ENCODE measurements around the gene CPED1.

CPED1 gene

GRCh38 chr7:121186746-121187145 lies 198.2 kb downstream of the CPED1 start:
- no peaks in the 10 kb centered on the region for H3K4me1 ChIP-seq
- in situ Hi-C loops (cut with MboI; ENCODE audit: low sequenced_read_pairs): no loop called here
- H3K36me3 ChIP-seq (replicated peaks): no peaks in the 10 kb centered on the region
- no peak overlapping the region for H3K4me3 ChIP-seq
- DNase-seq (ENCODE audit: low spot score in 2 of 2): no peak
- no peaks in the 10 kb centered on the region for H3K9me3 ChIP-seq
- H3K27me3 ChIP-seq (ENCODE audit: low read depth): peaks cover 10% of the 10 kb centered on the region

- Histone ChIP-seq H3K4me1 (no peaks in the 10 kb centered on the region), H3K36me3 (replicated peaks) (no peaks in the 10 kb centered on the region), H3K9me3 (no peaks in the 10 kb centered on the region), H3K4me3 (no peak overlapping the region), H3K27me3 (ENCODE audit: low read depth) (peaks cover 15% of the 10 kb centered on the region)
- in situ Hi-C loops (cut with MboI; ENCODE audit: low sequenced_read_pairs): no loop called here
- no peak for DNase-seq (ENCODE audit: low spot score in 2 of 2)
Measured at GRCh38 chr7:121187222-121187621, 198.7 kb downstream of the CPED1 start.

DNA sequence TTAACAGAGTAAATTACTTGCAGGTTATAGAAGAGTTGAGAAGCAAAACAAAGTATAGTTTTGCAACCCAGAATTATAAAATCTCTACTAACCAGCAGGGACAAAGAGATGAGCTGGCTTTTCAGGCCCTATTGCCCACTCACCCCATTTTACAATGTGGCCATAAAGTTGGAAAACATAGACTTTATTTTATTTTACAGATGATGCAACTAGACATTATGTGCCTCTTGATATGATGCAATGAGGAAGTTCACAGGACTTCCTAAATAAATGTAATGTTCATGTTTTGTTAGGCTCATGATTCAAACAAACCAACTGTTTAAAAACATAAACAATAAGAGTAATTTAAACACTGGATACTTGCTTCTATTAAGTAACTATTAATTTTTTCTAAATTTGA lies 199.2 kb downstream of the CPED1 start:
- H3K4me3 ChIP-seq: no peak overlapping the region
- in situ Hi-C loops (cut with MboI; ENCODE audit: low sequenced_read_pairs): no loop called here
- no peaks in the 10 kb centered on the region for H3K4me1 ChIP-seq
- no peak for DNase-seq (ENCODE audit: low spot score in 2 of 2)
- peaks cover 17% of the 10 kb centered on the region for H3K27me3 ChIP-seq (ENCODE audit: low read depth)
- H3K36me3 ChIP-seq (replicated peaks): no peaks in the 10 kb centered on the region
- no peaks in the 10 kb centered on the region for H3K9me3 ChIP-seq

DNA sequence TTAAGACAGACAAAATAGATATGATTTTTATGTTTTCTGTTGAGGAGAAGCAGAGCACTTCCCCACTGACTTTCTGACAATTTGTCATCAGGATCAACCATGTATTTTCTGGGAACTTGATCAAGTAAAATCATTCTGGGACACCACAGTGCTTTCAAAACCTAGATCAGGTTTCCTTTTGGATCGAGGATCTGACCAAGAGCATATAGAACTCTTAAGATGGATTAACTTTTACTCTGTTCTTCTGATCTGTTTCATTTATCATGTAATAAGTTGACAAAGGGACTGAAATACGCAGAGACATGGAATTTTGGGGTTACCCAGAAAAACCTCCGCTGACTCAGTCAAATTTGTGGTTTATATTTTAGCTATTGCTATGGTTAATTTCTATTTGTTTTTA lies 204.3 kb downstream of the CPED1 start:
- Histone ChIP-seq H3K27me3 (ENCODE audit: low read depth) (peaks cover 18% of the 10 kb centered on the region), H3K4me1 (no peaks in the 10 kb centered on the region), H3K4me3 (no peak overlapping the region), H3K9me3 (no peaks in the 10 kb centered on the region), H3K36me3 (replicated peaks) (no peaks in the 10 kb centered on the region)
- in situ Hi-C loops (cut with MboI; ENCODE audit: low sequenced_read_pairs): no loop called here
- DNase-seq (ENCODE audit: low spot score in 2 of 2): no peak

DNA sequence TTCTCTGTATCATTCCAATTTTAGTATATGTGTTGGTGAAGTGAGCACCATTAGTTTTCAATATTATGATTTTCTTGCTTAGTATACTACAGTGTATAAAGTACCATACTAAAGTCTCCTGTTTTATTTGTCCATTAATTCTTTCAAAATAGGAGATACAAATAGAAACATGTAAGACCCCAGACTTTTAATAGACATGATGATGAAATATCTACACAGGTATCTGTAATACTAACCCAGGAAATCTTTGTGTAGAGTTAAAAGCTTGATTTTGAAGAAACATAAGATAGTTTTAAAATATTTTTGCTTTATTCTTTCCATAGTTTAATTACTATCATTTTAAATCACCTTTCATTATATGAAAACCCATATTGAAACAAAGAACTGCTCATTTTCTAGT lies 206.5 kb downstream of the CPED1 start:
- no peaks in the 10 kb centered on the region for H3K9me3 ChIP-seq
- DNase-seq (ENCODE audit: low spot score in 2 of 2): no peak
- in situ Hi-C loops (cut with MboI; ENCODE audit: low sequenced_read_pairs): no loop called here

DNA sequence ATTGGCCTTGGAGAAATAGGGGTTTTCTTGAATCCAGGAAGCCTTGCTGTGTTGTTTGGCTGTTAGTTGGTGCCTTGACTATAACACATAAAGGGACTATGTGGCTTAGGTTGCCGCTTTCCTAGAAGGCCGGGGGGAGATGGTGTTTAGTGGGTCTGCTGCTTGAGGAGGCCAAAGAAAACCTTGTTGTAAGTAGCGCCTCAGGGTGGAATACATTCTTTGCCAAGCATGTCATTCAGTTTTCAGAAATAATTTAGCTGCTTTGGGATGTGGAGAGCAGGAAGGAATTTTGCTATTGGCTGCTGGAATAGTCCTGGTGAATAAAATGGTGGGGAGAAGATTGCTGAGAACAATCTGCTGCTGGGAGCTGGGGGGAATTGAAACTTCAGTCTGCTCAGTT lies 207.4 kb downstream of the CPED1 start:
- H3K4me3 ChIP-seq: no peak overlapping the region
- H3K9me3 ChIP-seq: no peaks in the 10 kb centered on the region
- DNase-seq (ENCODE audit: low spot score in 2 of 2): no peak
- in situ Hi-C loops (cut with MboI; ENCODE audit: low sequenced_read_pairs): no loop called here
- H3K27me3 ChIP-seq (ENCODE audit: low read depth): peaks cover 17% of the 10 kb centered on the region
- no peaks in the 10 kb centered on the region for H3K4me1 ChIP-seq
- no peaks in the 10 kb centered on the region for H3K36me3 ChIP-seq (replicated peaks)

More for the DNA sequence above, 206.5 kb downstream of the CPED1 start:
- Histone ChIP-seq H3K36me3 (replicated peaks) (no peaks in the 10 kb centered on the region), H3K4me1 (no peaks in the 10 kb centered on the region), H3K27me3 (ENCODE audit: low read depth) (peaks cover 22% of the 10 kb centered on the region), H3K4me3 (no peak overlapping the region)

- DNase-seq (ENCODE audit: low spot score in 2 of 2): no peak
- no peak overlapping the region for H3K4me3 ChIP-seq
- peaks cover 13% of the 10 kb centered on the region for H3K27me3 ChIP-seq (ENCODE audit: low read depth)
- H3K4me1 ChIP-seq: no peaks in the 10 kb centered on the region
- no peaks in the 10 kb centered on the region for H3K36me3 ChIP-seq (replicated peaks)
- H3K9me3 ChIP-seq: no peaks in the 10 kb centered on the region
- in situ Hi-C loops (cut with MboI; ENCODE audit: low sequenced_read_pairs): no loop called here
Measured at GRCh38 chr7:121196286-121196685, 207.8 kb downstream of the CPED1 start.

DNA sequence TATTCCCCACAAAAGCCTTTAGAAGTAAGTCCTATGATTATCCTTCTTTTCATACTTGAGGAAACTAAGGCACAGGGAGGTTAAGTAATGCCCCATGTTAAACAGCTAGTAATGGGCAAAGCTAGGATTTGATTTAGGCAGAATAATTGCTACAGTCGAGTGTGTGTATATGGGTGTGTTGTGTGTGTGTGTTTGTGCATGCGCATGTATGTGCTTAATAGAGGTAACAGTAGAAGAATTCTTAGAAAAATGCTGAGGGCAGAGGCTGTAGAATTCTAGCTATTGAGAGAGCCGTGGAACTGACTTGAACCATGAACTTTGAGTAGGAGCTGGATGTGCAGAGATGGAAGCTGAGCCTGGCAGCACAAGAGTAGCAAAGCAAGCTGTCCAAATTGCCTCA lies 208.9 kb downstream of the CPED1 start:
- in situ Hi-C loops (cut with MboI; ENCODE audit: low sequenced_read_pairs): no loop called here
- Histone ChIP-seq H3K36me3 (replicated peaks) (no peaks in the 10 kb centered on the region), H3K27me3 (ENCODE audit: low read depth) (peaks cover 10% of the 10 kb centered on the region), H3K9me3 (no peaks in the 10 kb centered on the region), H3K4me1 (no peaks in the 10 kb centered on the region), H3K4me3 (no peak overlapping the region)
- no peak for DNase-seq (ENCODE audit: low spot score in 2 of 2)

DNA sequence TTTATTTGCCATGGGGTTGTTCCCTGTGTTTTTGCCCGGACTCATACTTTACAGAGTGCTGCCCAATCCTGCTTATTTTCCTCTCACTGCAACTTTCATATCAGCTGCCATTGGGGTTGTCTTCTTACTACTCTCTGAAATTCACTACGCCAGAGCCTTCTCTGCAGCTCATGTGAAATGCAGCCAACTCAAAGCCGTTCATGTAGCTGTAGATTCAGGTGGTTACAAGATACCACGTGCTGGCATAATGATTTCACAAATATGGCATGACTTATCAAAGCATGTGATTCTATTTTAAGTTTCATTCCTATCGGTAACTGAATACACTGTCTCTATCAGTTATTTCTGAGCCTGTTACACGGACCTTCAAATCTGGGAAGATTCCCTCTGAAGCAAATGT lies 210.0 kb downstream of the CPED1 start:
- no peaks in the 10 kb centered on the region for H3K36me3 ChIP-seq (replicated peaks)
- H3K4me3 ChIP-seq: no peak overlapping the region
- DNase-seq (ENCODE audit: low spot score in 2 of 2): no peak
- in situ Hi-C loops (cut with MboI; ENCODE audit: low sequenced_read_pairs): no loop called here
- H3K27me3 ChIP-seq (ENCODE audit: low read depth): peaks cover 10% of the 10 kb centered on the region
- no peaks in the 10 kb centered on the region for H3K9me3 ChIP-seq
- H3K4me1 ChIP-seq: no peaks in the 10 kb centered on the region

GRCh38 chr7:121202125-121202524 lies 213.6 kb downstream of the CPED1 start:
- peaks cover 10% of the 10 kb centered on the region for H3K27me3 ChIP-seq (ENCODE audit: low read depth)
- H3K4me1 ChIP-seq: no peaks in the 10 kb centered on the region
- no peaks in the 10 kb centered on the region for H3K9me3 ChIP-seq
- no peaks in the 10 kb centered on the region for H3K36me3 ChIP-seq (replicated peaks)
- H3K4me3 ChIP-seq: no peak overlapping the region
- DNase-seq (ENCODE audit: low spot score in 2 of 2): no peak
- in situ Hi-C loops (cut with MboI; ENCODE audit: low sequenced_read_pairs): no loop called here

- Histone ChIP-seq H3K27me3 (ENCODE audit: low read depth) (peaks cover 9% of the 10 kb centered on the region), H3K4me1 (no peaks in the 10 kb centered on the region), H3K9me3 (no peaks in the 10 kb centered on the region), H3K4me3 (no peak overlapping the region), H3K36me3 (replicated peaks) (no peaks in the 10 kb centered on the region)
- in situ Hi-C loops (cut with MboI; ENCODE audit: low sequenced_read_pairs): no loop called here
- DNase-seq (ENCODE audit: low spot score in 2 of 2): no peak
Measured at GRCh38 chr7:121202834-121203233, 214.3 kb downstream of the CPED1 start.

GRCh38 chr7:121204537-121204936 lies 216.0 kb downstream of the CPED1 start:
- H3K27me3 ChIP-seq (ENCODE audit: low read depth): peaks cover 5% of the 10 kb centered on the region; the same call in 1 of the 2 replicates
- H3K36me3 ChIP-seq (replicated peaks): no peaks in the 10 kb centered on the region
- no peaks in the 10 kb centered on the region for H3K9me3 ChIP-seq
- no peak overlapping the region for H3K4me3 ChIP-seq
- no peaks in the 10 kb centered on the region for H3K4me1 ChIP-seq
- in situ Hi-C loops (cut with MboI; ENCODE audit: low sequenced_read_pairs): no loop called here
- peak; percentile 48 to 52 for DNase-seq (ENCODE audit: low spot score in 2 of 2)

DNA sequence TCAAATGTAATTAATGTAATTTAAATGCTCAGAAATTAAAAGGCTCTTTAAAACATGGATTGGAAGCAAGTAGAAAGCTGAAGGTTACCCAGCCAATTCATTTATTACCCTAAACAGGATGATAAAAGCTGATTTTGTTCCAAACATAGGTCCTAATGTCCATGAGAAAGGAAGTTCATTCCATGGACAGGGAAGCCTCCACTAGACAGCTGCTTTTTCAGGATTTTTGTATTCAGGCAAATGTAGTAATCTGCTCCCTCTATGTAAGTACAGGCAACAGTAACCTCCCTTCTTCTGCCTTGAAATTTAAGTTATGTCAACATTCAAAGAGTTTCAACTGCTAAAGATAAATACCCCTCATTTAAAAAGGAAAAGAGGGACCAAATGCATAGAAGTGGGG lies 217.3 kb downstream of the CPED1 start:
- no peak for DNase-seq (ENCODE audit: low spot score in 2 of 2)
- Histone ChIP-seq H3K4me1 (no peaks in the 10 kb centered on the region), H3K36me3 (replicated peaks) (no peaks in the 10 kb centered on the region), H3K9me3 (no peaks in the 10 kb centered on the region), H3K4me3 (no peak overlapping the region), H3K27me3 (ENCODE audit: low read depth) (peaks cover 5% of the 10 kb centered on the region; the same call in 1 of the 2 replicates)
- in situ Hi-C loops (cut with MboI; ENCODE audit: low sequenced_read_pairs): no loop called here

GRCh38 chr7:121211253-121211652 lies 222.7 kb downstream of the CPED1 start:
- Histone ChIP-seq H3K4me1 (no peaks in the 10 kb centered on the region), H3K27me3 (ENCODE audit: low read depth) (no peaks in the 10 kb centered on the region), H3K9me3 (no peaks in the 10 kb centered on the region), H3K36me3 (replicated peaks) (no peaks in the 10 kb centered on the region), H3K4me3 (no peak overlapping the region)
- in situ Hi-C loops (cut with MboI; ENCODE audit: low sequenced_read_pairs): no loop called here
- DNase-seq (ENCODE audit: low spot score in 2 of 2): no peak

DNA sequence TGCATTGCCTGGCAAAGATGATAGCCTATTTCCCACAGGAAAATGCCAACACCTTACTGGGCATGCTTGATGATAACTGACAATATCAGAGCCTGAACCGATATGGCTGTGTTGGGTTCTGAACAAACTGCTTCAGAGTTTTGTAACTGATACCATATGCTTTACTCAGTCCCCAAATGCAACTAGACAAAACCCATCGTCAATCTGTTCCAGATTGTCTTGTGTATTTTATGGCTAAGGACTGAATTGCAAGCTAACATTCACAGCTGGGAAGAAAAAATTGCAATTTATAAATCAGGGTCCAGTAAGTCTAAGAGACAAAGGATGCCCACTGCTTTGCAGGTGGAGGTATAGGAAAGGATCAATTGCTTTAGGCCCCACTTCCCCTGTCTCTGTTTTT lies 223.5 kb downstream of the CPED1 start:
- DNase-seq (ENCODE audit: low spot score in 2 of 2): no peak
- in situ Hi-C loops (cut with MboI; ENCODE audit: low sequenced_read_pairs): no loop called here
- Histone ChIP-seq H3K36me3 (replicated peaks) (no peaks in the 10 kb centered on the region), H3K27me3 (ENCODE audit: low read depth) (no peaks in the 10 kb centered on the region), H3K9me3 (no peaks in the 10 kb centered on the region), H3K4me1 (no peaks in the 10 kb centered on the region), H3K4me3 (no peak overlapping the region)
